Prostate gland (tissue), 2 donors: ENCODE data around the gene TRIO. TPM values are rescaled to one million over a fixed set of nuclear protein-coding genes. Genes with fewer than 3 reads are reported as not detected.

Source experiments
- DNase-seq: peaks from one replicate; pipeline ENCODE4 v3.0.0-alpha.2; 2019; ENCODE audit warnings: low spot score
- H3K27ac ChIP-seq, 2 donors: fragments of 200-600 bp; sonication (generic); 2 replicates each; pipeline ENCODE4 v1.5.1; 2017 to 2019
- H3K27me3 ChIP-seq: fragments of 200-600 bp; sonication (generic); replicated peaks from 2 replicates; pipeline ENCODE4 v1.5.1; 2019; ENCODE audit not compliant: insufficient read depth
- H3K36me3 ChIP-seq, 2 donors: fragments of 200-600 bp; sonication (generic); 1 replicate in 1 of 2; 2 replicates in 1 of 2; pipeline versions ENCODE4 v1.5.1 to v1.8.1; 2017 to 2019
- H3K4me1 ChIP-seq: fragments of 200-600 bp; sonication (generic); replicated peaks from 2 replicates; pipeline ENCODE4 v1.5.1; 2019
- H3K4me3 ChIP-seq, 2 donors: fragments of 200-600 bp; sonication (generic); 2 replicates each; pipeline ENCODE4 v1.5.1; 2017 to 2019
- H3K9me3 ChIP-seq: fragments of 200-600 bp; sonication (generic); 2 replicates; pipeline ENCODE4 v1.5.1; 2017
- CTCF ChIP-seq, 4 experiments: fragments of 200-600 bp in 2 of 4; fragments of 450-650 bp in 2 of 4; sonication (generic) in 2 of 4; IDR thresholded peaks; 1 replicate in 3 of 4; 2 replicates in 1 of 4; pipeline ENCODE4 v1.5.1; 2016 to 2019; ENCODE audit warnings: antibody characterized with exemption in 4 of 4, mild to moderate bottlenecking in 2 of 4, moderate library complexity in 2 of 4
- POLR2A ChIP-seq: fragments of 450-650 bp; IDR thresholded peaks from one replicate; pipeline ENCODE4 v1.6.1; 2016; ENCODE audit warnings: antibody characterized with exemption, mild to moderate bottlenecking
- POLR2AphosphoS5 ChIP-seq: sonication (generic); formaldehyde crosslinking; IDR thresholded peaks from one replicate; pipeline ENCODE4 v1.6.1; 2017; ENCODE audit warnings: antibody characterized with exemption
- WGBS: methylation state at CpG from one replicate; pipeline ENCODE4 v1.1.5; 2018; 5-methylcytosine and 5-hydroxymethylcytosine counted together
- intact Hi-C: fragments of 100-400 bp; cut with DNase I; formaldehyde crosslinking; loops from one replicate; pipeline ENCODE4 v1.14.2; 2022
- total RNA-seq, 2 donors: library from RNA; depleted of rRNA; stranded (reverse); fragments of >200 nt; gene quantifications; one replicate each; pipeline ENCODE4 v1.1.0, GENCODE V29; 2016

The TRIO gene
- total RNA-seq, 2 donors from 2014 or later: 90.3 to 197 TPM

- Histone ChIP-seq H3K4me1 (no peaks in the 10 kb centered on the region), H3K9me3 (no peaks in the 10 kb centered on the region), H3K4me3 (no peak overlapping the region), H3K27me3 (no peaks in the 10 kb centered on the region), H3K27ac (no peak overlapping the region), H3K36me3 (no peaks in the 10 kb centered on the region)
- DNase-seq: no peak
- 80% methylated on average over 6 of the region's 6 CpGs for WGBS
- TF ChIP-seq POLR2AphosphoS5 (no peak), POLR2A (no peak), CTCF (IDR thresholded peaks at IDR 0.05) (no peak)
- intact Hi-C loops: no loop called here
These were observed 36.3 kb downstream of the TRIO start for GRCh38 chr5:14179446-14179845.

- H3K4me1 ChIP-seq: peaks cover 2% of the 10 kb centered on the region
- no peaks in the 10 kb centered on the region for H3K9me3 ChIP-seq
- H3K36me3 ChIP-seq: no peaks in the 10 kb centered on the region
- TF ChIP-seq POLR2A (no peak), POLR2AphosphoS5 (no peak), CTCF (IDR thresholded peaks at IDR 0.05) (no peak)
- H3K27me3 ChIP-seq: no peaks in the 10 kb centered on the region
- intact Hi-C loops: loop anchor here (5.0 kb wide), 1 partner anchor 87 kb away; no protein-coding TSS in a partner anchor
- no peak for DNase-seq
- 66% methylated on average over 3 of the region's 3 CpGs for WGBS
- H3K27ac ChIP-seq: no peak overlapping the region
- no peak overlapping the region for H3K4me3 ChIP-seq
These were observed 37.3 kb downstream of the TRIO start for GRCh38 chr5:14180437-14180836.

- H3K9me3 ChIP-seq: no peaks in the 10 kb centered on the region
- no peaks in the 10 kb centered on the region for H3K27me3 ChIP-seq
- intact Hi-C loops: loop anchor here (5.0 kb wide), 1 partner anchor 86 kb away; no protein-coding TSS in a partner anchor
- H3K4me1 ChIP-seq: peaks cover 3% of the 10 kb centered on the region
- no peaks in the 10 kb centered on the region for H3K36me3 ChIP-seq
- TF ChIP-seq POLR2A: no peak
- TF ChIP-seq POLR2AphosphoS5: no peak
- no peak for TF ChIP-seq CTCF (IDR thresholded peaks at IDR 0.05)
- 84% methylated on average over 11 of the region's 11 CpGs for WGBS
- no peak for DNase-seq
- H3K27ac ChIP-seq: no peak overlapping the region
- no peak overlapping the region for H3K4me3 ChIP-seq
These were observed 38.3 kb downstream of the TRIO start for GRCh38 chr5:14181299-14181968.

GRCh38 chr5:14182761-14183160 lies 39.6 kb downstream of the TRIO start:
- peak overlapping the region; percentile 51 to 65 for H3K27ac ChIP-seq
- H3K4me1 ChIP-seq: peaks cover 3% of the 10 kb centered on the region
- no peaks in the 10 kb centered on the region for H3K36me3 ChIP-seq
- intact Hi-C loops: loop anchor here (5.0 kb wide), 1 partner anchor 85 kb away; no protein-coding TSS in a partner anchor
- WGBS: 54% methylated on average over 5 of the region's 5 CpGs
- no peak for DNase-seq
- TF ChIP-seq CTCF (IDR thresholded peaks at IDR 0.05): no peak
- TF ChIP-seq POLR2A: no peak
- no peak for TF ChIP-seq POLR2AphosphoS5
- no peak overlapping the region for H3K4me3 ChIP-seq
- no peaks in the 10 kb centered on the region for H3K9me3 ChIP-seq
- no peaks in the 10 kb centered on the region for H3K27me3 ChIP-seq
